HepG2 (cell line): ENCODE results near the gene GPR17. TPM values are rescaled to one million over a fixed set of nuclear protein-coding genes. Genes with fewer than 3 reads are reported as not detected.

Experiments
- ATAC-seq: fragments of 200-7000 bp; cut with Tn5 transposase; 3 replicates; pipeline ENCODE4 v1.9.1; 2020; ENCODE audit warnings: mild to moderate bottlenecking, moderate library complexity
- BruUV-seq: library from RNA; stranded (reverse); fragments of 400-500 nt; replicated peaks from 2 replicates; lab custom pipeline; 2021; lab: Mats Ljungman, UMichigan
- CTCF ChIA-PET: fragments of 300-600 bp; formaldehyde crosslinking; extraction: SDS; loops from one replicate; lab custom pipeline; 2021; ENCODE audit warnings: low total read pairs, inconsistent platforms, low intra/inter-chr PET ratio; lab: Yijun Ruan, JAX
- POLR2A ChIA-PET: fragments of 350-600 bp; sonication (Branson Sonifier 250); formaldehyde crosslinking; loops from one replicate; lab custom pipeline; 2020; ENCODE audit warnings: antibody characterized with exemption, inconsistent platforms; lab: Yijun Ruan, JAX
- DNase-seq: peaks from one replicate; pipeline ENCODE4 v3.0.0-alpha.2; 2015; ENCODE audit warnings: low spot score
- FAIRE-seq: peaks from 3 replicates; lab custom pipeline; 2011; peaks lifted over from hg19 to GRCh38; lab: Jason Lieb, UNC
- H2AFZ ChIP-seq: one replicate; pipeline ENCODE4 v1.6.1; 2011; ENCODE audit warnings: low read length, inconsistent platforms
- H3K27ac ChIP-seq: fragments of 300-600 bp; 3 replicates; pipeline ENCODE4 v1.8.0; 2011; ENCODE audit warnings: mixed run types, mild to moderate bottlenecking, mixed read lengths, low read length, inconsistent platforms; ENCODE audit not compliant: insufficient read depth; ENCODE audit errors: extremely low read length
- H3K27me3 ChIP-seq, 2 experiments: fragments of 200-600 bp in 1 of 2; 2 replicates in 1 of 2; 3 replicates in 1 of 2; pipeline versions ENCODE4 v1.6.0 to v1.8.0; 2011; ENCODE audit warnings: low read length in 2 of 2, mild to moderate bottlenecking in 2 of 2, moderate library complexity in 2 of 2, inconsistent platforms in 1 of 2; ENCODE audit not compliant: insufficient read depth in 2 of 2, control insufficient read depth in 1 of 2
- H3K36me3 ChIP-seq, 2 experiments: fragments of 200-600 bp in 1 of 2; replicated peaks in 1 of 2; 2 replicates in 1 of 2; 3 replicates in 1 of 2; pipeline versions ENCODE4 v1.5.1 to v1.8.0; 2011; ENCODE audit warnings: low read length in 2 of 2, inconsistent platforms in 1 of 2; ENCODE audit not compliant: insufficient read depth in 2 of 2, control insufficient read depth in 1 of 2
- H3K4me1 ChIP-seq: 2 replicates; pipeline ENCODE4 v1.5.1; 2012; ENCODE audit warnings: low read length, inconsistent platforms; ENCODE audit not compliant: insufficient read depth
- H3K4me2 ChIP-seq: 2 replicates; pipeline ENCODE4 v1.6.0; 2011; ENCODE audit warnings: low read depth, low read length, inconsistent platforms
- H3K4me3 ChIP-seq, 3 experiments: fragments of 200-600 bp in 1 of 3; sonication (generic), shearing (Covaris generic) in 1 of 3; replicated peaks in 1 of 3; 2 replicates each; pipeline ENCODE4 v1.5.1; 2011 to 2016; ENCODE audit warnings: low read length in 3 of 3, inconsistent platforms in 2 of 3, low read depth in 2 of 3, mild to moderate bottlenecking in 2 of 3, control low read depth in 1 of 3, mixed read lengths in 1 of 3; ENCODE audit not compliant: insufficient read depth in 1 of 3
- H3K79me2 ChIP-seq: one replicate; pipeline ENCODE4 v1.6.1; 2011; ENCODE audit warnings: low read length, inconsistent platforms; ENCODE audit not compliant: insufficient read depth
- H3K9ac ChIP-seq: 2 replicates; pipeline ENCODE4 v1.6.0; 2011; ENCODE audit warnings: mild to moderate bottlenecking, low read depth, low read length, inconsistent platforms; ENCODE audit not compliant: insufficient read depth
- H3K9me3 ChIP-seq: 2 replicates; pipeline ENCODE4 v1.5.1; 2012; ENCODE audit warnings: mild to moderate bottlenecking, low read length
- H4K20me1 ChIP-seq: 2 replicates; pipeline ENCODE4 v1.6.0; 2011; ENCODE audit warnings: inconsistent platforms, mild to moderate bottlenecking, low read length, moderate library complexity; ENCODE audit not compliant: insufficient read depth
- ARNTL ChIP-seq: sonication (generic); formaldehyde crosslinking; IDR thresholded peaks from 2 replicates; pipeline ENCODE4 v1.4.0; 2020; ENCODE audit warnings: mild to moderate bottlenecking, missing genetic modification reagents
- CREM ChIP-seq, 2 experiments: sonication (generic) in 1 of 2; formaldehyde crosslinking in 1 of 2; IDR thresholded peaks; 2 replicates each; pipeline versions ENCODE4 v1.4.0 to v1.6.1; 2016 to 2020; ENCODE audit warnings: antibody characterized with exemption in 1 of 2, mild to moderate bottlenecking in 1 of 2, missing genetic modification reagents in 1 of 2
- CSRNP2 ChIP-seq: sonication (generic); formaldehyde crosslinking; conservative IDR thresholded peaks from 2 replicates; pipeline ENCODE4 v1.8.0; 2022; ENCODE audit warnings: low read depth, missing genetic modification reagents
- CTCF ChIP-seq: sonication (generic); formaldehyde crosslinking; IDR thresholded peaks from 2 replicates; pipeline ENCODE4 v1.5.0; 2020; ENCODE audit warnings: mild to moderate bottlenecking, missing genetic modification reagents, moderate library complexity
- ELF3 ChIP-seq: IDR thresholded peaks from 2 replicates; pipeline ENCODE4 v1.6.1; 2016; ENCODE audit warnings: missing genetic modification reagents, missing compliant biosample characterization
- HNRNPL ChIP-seq: fragments of 200-400 bp; formaldehyde crosslinking; IDR thresholded peaks from 2 replicates; pipeline ENCODE4 v1.6.1; 2017; ENCODE audit warnings: mild to moderate bottlenecking, low read depth, low read length
- JUN ChIP-seq: sonication (generic); formaldehyde crosslinking; IDR thresholded peaks from 2 replicates; pipeline ENCODE4 v1.4.0; 2020; ENCODE audit warnings: mild to moderate bottlenecking, missing genetic modification reagents
- KAT7 ChIP-seq: IDR thresholded peaks from 2 replicates; pipeline ENCODE4 v1.6.1; 2018; ENCODE audit warnings: borderline replicate concordance, missing compliant biosample characterization
- KDM2A ChIP-seq: sonication (generic); formaldehyde crosslinking; IDR thresholded peaks from 2 replicates; pipeline ENCODE4 v1.4.0; 2020; ENCODE audit warnings: low read depth, missing genetic modification reagents, borderline replicate concordance
- NPAS2 ChIP-seq: sonication (generic); formaldehyde crosslinking; IDR thresholded peaks from 2 replicates; pipeline ENCODE4 v1.8.0; 2022; ENCODE audit warnings: mild to moderate bottlenecking, missing genetic modification reagents, borderline replicate concordance
- NR1H2 ChIP-seq: sonication (generic); formaldehyde crosslinking; IDR thresholded peaks from 2 replicates; pipeline ENCODE4 v1.8.1; 2022; ENCODE audit warnings: low read depth, missing genetic modification reagents, borderline replicate concordance
- ZBTB3 ChIP-seq: sonication (generic); formaldehyde crosslinking; IDR thresholded peaks from 2 replicates; pipeline ENCODE4 v1.4.0; 2020; ENCODE audit warnings: low read depth, mild to moderate bottlenecking, moderate library complexity, missing genetic modification reagents, borderline replicate concordance
- ZFP90 ChIP-seq: sonication (generic); formaldehyde crosslinking; IDR thresholded peaks from 2 replicates; pipeline ENCODE4 v1.8.0; 2022; ENCODE audit warnings: missing genetic modification reagents, mild to moderate bottlenecking, inconsistent platforms, borderline replicate concordance
- ZNF20 ChIP-seq: sonication (generic); formaldehyde crosslinking; IDR thresholded peaks from 2 replicates; pipeline ENCODE4 v1.4.0; 2020; ENCODE audit warnings: mild to moderate bottlenecking, moderate library complexity, missing genetic modification reagents
- ZNF460 ChIP-seq: sonication (generic); formaldehyde crosslinking; IDR thresholded peaks from 2 replicates; pipeline ENCODE4 v1.5.1; 2020; ENCODE audit warnings: missing genetic modification reagents, mild to moderate bottlenecking, borderline replicate concordance
- ZNF740 ChIP-seq: sonication (generic); formaldehyde crosslinking; IDR thresholded peaks from 2 replicates; pipeline ENCODE4 v1.4.0; 2020; ENCODE audit warnings: missing genetic modification reagents
- ZNF761 ChIP-seq: sonication (generic); formaldehyde crosslinking; conservative IDR thresholded peaks from 2 replicates; pipeline ENCODE4 v1.4.0; 2020; ENCODE audit warnings: mild to moderate bottlenecking, missing genetic modification reagents
- ZSCAN25 ChIP-seq: sonication (generic); formaldehyde crosslinking; IDR thresholded peaks from 2 replicates; pipeline ENCODE4 v1.8.0; 2022; ENCODE audit warnings: mild to moderate bottlenecking, missing genetic modification reagents
- WGBS: methylation state at CpG from one replicate; pipeline ENCODE4 v1.1.6; 2017; ENCODE audit warnings: low lambda C conversion rate; 5-methylcytosine and 5-hydroxymethylcytosine counted together
- in situ Hi-C: cut with HindIII; loops from 2 replicates; pipeline ENCODE4 v1.10.0; 2017; ENCODE audit warnings: low pct_unique_long_range_greater_than_20kb; ENCODE audit not compliant: extremely low pct_ligation_motif_present
- intact Hi-C: fragments of 100-400 bp; cut with micrococcal nuclease; formaldehyde crosslinking; loops from one replicate; pipeline ENCODE4 v1.10.0; 2022; ENCODE audit not compliant: unreplicated experiment
- polyA plus RNA-seq, 8 experiments: library from polyadenylated mRNA; depleted of rRNA in 3 of 8; stranded (reverse) in 7 of 8; unstranded in 1 of 8; fragments of >200 nt; fragmentation: Illumina TruSeq in 4 of 8; extraction: Trizol in 4 of 8; gene quantifications; 2 replicates each; pipeline versions ENCODE4 v1.2.1 to v1.2.3, GENCODE V29; 2011 to 2016; ENCODE audit warnings: low read depth in 4 of 8, missing spikeins in 1 of 8, mixed read lengths in 1 of 8; ENCODE audit not compliant: insufficient read depth in 1 of 8
- total RNA-seq, 5 experiments: library from RNA; depleted of rRNA; stranded (reverse); fragments of >200 nt; fragmentation: Illumina TruSeq; extraction: Trizol; gene quantifications; 2 replicates each; pipeline ENCODE4 v1.2.3, GENCODE V29; 2016; ENCODE audit warnings: low read depth in 1 of 5
- TF ChIP-seq, protein P1 (sequence below): sonication (generic); formaldehyde crosslinking; IDR thresholded peaks from 2 replicates; pipeline ENCODE4 v1.4.0; 2020; ENCODE audit warnings: missing genetic modification reagents, mild to moderate bottlenecking, borderline replicate concordance

GPR17 gene
- total and polyA plus RNA-seq, 2 of the 13 experiments (the other 11 are each of a cell fraction or from before 2014, with no cell fraction given), result not detected

- H3K79me2 ChIP-seq, result no peaks in the 10 kb centered on the region
- H3K4me2 ChIP-seq, result no peak overlapping the region
- H2AFZ ChIP-seq, result no peak overlapping the region
- H3K4me1 ChIP-seq, result no peaks in the 10 kb centered on the region
- no peak for ATAC-seq
- POLR2A ChIA-PET, result no interaction called here
- H3K9me3 ChIP-seq, result no peaks in the 10 kb centered on the region
- CTCF ChIA-PET, result no interaction called here
- H4K20me1 ChIP-seq, result no peaks in the 10 kb centered on the region
- H3K27ac ChIP-seq, result no peak overlapping the region
- in situ Hi-C loops (no loop called here), intact Hi-C loops (no loop called here)
- 29% methylated on average over 7 of the region's 7 CpGs for WGBS
- H3K27me3 ChIP-seq, result peaks cover 15 to 85% of the 10 kb centered on the region in 2 experiments; a peak in 4 of 5 replicates
- no peak overlapping the region for H3K9ac ChIP-seq
- FAIRE-seq, result no peak
- no peak overlapping the region for H3K4me3 ChIP-seq
- BruUV-seq, result no TSS peak
- no peak for DNase-seq
- H3K36me3 ChIP-seq, result no peaks in the 10 kb centered on the region
- TF ChIP-seq KDM2A (CRISPR knock-in tag) (no peak), ZNF460 (CRISPR knock-in tag) (no peak), NPAS2 (CRISPR knock-in tag) (no peak), ZSCAN25 (CRISPR knock-in tag) (no peak), ZNF20 (CRISPR knock-in tag) (no peak), JUN (no peak), ZNF761 (CRISPR knock-in tag) (no peak), KAT7 (CRISPR knock-in tag) (no peak), CTCF (no peak), ARNTL (CRISPR knock-in tag) (no peak), ZFP90 (CRISPR knock-in tag) (no peak), ZNF740 (CRISPR knock-in tag) (no peak), CREM (IDR thresholded peaks at IDR 0.05) (no peak), CREM (CRISPR knock-in tag; IDR thresholded peaks at IDR 0.05) (no peak), ELF3 (CRISPR knock-in tag) (no peak), CSRNP2 (CRISPR knock-in tag) (no peak), ZBTB3 (no peak), NR1H2 (CRISPR knock-in tag) (no peak), HNRNPL (no peak)
- TF ChIP-seq, protein P1, sequence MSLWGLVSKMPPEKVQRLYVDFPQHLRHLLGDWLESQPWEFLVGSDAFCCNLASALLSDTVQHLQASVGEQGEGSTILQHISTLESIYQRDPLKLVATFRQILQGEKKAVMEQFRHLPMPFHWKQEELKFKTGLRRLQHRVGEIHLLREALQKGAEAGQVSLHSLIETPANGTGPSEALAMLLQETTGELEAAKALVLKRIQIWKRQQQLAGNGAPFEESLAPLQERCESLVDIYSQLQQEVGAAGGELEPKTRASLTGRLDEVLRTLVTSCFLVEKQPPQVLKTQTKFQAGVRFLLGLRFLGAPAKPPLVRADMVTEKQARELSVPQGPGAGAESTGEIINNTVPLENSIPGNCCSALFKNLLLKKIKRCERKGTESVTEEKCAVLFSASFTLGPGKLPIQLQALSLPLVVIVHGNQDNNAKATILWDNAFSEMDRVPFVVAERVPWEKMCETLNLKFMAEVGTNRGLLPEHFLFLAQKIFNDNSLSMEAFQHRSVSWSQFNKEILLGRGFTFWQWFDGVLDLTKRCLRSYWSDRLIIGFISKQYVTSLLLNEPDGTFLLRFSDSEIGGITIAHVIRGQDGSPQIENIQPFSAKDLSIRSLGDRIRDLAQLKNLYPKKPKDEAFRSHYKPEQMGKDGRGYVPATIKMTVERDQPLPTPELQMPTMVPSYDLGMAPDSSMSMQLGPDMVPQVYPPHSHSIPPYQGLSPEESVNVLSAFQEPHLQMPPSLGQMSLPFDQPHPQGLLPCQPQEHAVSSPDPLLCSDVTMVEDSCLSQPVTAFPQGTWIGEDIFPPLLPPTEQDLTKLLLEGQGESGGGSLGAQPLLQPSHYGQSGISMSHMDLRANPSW (CRISPR knock-in tag), result no peak
These were observed 27.3 kb upstream of the GPR17 start for GRCh38 chr2:127618551-127619202.
